ENCODE data around the gene GNMT.

DNA sequence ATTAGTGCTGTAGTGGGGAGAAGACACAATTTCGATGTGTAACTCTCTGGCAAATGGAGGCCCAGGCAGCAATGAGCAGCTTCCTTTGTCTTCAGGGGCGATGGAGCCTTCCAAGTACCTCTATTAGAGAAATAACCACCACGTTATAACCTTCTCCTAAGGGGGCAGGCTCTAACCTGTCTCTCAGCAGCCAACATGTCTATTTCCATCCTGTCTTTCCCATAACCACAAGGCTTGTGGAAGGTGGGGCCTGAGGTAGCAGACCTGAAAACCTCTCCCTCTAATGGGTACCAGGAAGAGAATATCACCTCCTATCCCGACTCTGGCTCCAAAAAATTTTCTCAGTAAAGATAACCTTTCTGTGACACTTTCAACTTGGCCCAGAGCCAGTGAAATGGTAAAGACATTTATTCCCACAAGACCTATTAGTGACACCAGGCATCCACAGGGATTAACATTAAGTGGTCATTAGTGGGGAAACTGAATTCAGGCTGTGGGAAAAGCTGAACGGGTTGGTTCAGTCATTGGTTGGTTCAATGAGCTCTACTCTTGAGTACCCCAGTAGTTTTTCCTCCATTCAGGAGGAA is 14.5 kb downstream of the GNMT start:
- TF ChIP-seq, protein P1, sequence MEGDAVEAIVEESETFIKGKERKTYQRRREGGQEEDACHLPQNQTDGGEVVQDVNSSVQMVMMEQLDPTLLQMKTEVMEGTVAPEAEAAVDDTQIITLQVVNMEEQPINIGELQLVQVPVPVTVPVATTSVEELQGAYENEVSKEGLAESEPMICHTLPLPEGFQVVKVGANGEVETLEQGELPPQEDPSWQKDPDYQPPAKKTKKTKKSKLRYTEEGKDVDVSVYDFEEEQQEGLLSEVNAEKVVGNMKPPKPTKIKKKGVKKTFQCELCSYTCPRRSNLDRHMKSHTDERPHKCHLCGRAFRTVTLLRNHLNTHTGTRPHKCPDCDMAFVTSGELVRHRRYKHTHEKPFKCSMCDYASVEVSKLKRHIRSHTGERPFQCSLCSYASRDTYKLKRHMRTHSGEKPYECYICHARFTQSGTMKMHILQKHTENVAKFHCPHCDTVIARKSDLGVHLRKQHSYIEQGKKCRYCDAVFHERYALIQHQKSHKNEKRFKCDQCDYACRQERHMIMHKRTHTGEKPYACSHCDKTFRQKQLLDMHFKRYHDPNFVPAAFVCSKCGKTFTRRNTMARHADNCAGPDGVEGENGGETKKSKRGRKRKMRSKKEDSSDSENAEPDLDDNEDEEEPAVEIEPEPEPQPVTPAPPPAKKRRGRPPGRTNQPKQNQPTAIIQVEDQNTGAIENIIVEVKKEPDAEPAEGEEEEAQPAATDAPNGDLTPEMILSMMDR (IDR thresholded peaks at IDR 0.05; ENCODE audit: poor library complexity) = no peak
- TF ChIP-seq EZH2 (IDR thresholded peaks at IDR 0.05; ENCODE audit: borderline replicate concordance) = no peak
- no peak for TF ChIP-seq EZH2phosphoT487 (IDR thresholded peaks at IDR 0.05; ENCODE audit: low read depth, severe bottlenecking, unreplicated experiment)
